ENCODE results near the gene MTSS2.

Gene MTSS2

GRCh38 chr16:70700101-70701020, 14.5 kb upstream of the MTSS2 start:
- DNase-seq (ENCODE audit: low read depth): no peak

GRCh38 chr16:70699696-70700095, 13.8 kb upstream of the MTSS2 start:
- no peak for DNase-seq (ENCODE audit: low read depth)

- DNase-seq (ENCODE audit: low read depth): no peak
These were observed 13.0 kb upstream of the MTSS2 start for GRCh38 chr16:70698901-70699300.

GRCh38 chr16:70697594-70698170, 11.8 kb upstream of the MTSS2 start:
- no peak for DNase-seq (ENCODE audit: low read depth)

DNA sequence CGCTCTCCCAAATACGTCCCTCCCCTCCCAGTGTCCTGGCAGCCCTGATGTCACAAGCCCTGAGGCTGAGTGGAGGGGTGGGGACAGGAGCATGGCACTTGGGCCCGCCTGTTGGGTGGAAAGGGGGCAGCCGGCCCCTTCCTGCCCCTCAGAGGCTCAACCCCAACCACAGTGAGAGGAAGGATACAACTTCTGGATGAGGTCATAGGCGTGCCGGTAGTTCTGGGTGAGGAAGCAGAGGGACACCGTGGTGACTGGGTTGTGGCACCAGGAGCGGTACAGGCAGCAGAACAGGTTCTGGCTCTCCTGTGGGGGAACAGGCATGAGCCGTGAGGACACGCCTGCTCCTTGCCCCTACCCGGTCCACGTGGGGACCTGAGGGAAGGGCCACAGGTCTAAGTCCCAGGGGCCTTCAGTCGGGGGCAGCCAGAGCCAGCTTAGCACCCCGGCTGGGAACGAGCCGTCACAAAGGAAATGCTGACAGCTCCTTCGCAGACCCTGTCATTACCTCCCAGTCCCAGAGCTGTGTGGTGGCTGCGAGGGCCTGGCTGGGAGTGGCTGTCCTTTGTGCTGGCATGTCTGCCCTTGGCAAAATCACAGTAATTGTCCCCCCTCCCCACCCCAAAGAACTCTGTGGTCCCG, 11.2 kb upstream of the MTSS2 start:
- DNase-seq (ENCODE audit: low read depth): no peak

DNA sequence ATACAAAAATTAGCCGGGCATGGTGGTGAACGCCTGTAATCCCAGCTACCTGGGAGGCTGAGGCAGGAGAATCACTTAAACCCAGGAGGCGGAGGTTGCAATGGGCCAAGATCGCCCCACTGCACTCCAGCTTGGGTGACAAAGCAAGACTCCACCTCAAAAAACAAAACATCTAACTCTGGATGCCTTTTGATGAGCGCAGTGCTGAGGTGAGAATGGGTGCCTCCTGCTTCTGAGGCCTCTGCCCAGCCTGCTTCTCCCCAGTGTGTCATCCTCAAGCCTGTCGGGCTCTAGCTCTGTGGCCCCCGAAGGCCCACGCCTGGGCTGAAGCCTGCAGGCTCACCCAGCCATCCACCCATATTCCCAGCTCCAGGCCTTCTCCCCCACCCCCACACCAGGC, 10.5 kb upstream of the MTSS2 start:
- no peak for DNase-seq (ENCODE audit: low read depth)

DNA sequence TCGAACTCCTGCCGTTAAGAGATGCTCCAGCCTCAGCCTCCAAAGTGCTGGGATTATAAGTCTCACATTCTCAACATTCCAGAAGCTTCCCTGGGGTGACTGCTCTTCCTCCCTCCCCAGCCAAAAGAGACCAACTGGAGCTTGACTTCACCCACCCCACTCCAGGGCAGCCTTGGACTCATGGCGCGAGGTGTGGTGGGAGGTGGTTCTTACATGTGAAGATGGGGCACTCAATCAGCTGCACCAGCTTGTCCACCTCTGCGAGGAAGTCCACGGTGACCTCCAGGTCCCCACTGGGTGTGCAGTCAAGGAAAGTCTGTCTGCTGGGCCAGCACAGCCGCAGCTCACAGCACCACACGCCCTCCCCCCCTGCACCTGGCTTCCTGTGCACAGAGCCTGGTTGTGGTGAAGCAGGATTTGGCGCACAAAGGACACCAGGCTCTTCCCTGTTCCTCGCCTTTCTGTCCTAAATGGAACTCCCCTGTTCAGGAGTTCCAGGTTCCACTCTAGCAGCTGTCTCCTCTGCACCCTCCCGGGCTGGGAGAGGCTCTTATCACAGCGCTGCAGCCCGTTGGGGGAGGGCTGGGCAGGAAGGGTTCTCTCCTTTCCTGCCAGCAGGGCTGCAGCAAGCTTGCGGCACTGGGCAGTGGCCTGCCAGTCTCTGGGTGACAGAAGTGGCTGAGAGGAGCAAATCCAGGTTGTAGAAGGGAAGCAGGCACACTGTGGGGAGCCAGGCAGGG, 9.6 kb upstream of the MTSS2 start:
- DNase-seq (ENCODE audit: low read depth): no peak

- DNase-seq (ENCODE audit: low read depth): no peak
These were observed 9.0 kb upstream of the MTSS2 start for GRCh38 chr16:70694868-70695218.

DNA sequence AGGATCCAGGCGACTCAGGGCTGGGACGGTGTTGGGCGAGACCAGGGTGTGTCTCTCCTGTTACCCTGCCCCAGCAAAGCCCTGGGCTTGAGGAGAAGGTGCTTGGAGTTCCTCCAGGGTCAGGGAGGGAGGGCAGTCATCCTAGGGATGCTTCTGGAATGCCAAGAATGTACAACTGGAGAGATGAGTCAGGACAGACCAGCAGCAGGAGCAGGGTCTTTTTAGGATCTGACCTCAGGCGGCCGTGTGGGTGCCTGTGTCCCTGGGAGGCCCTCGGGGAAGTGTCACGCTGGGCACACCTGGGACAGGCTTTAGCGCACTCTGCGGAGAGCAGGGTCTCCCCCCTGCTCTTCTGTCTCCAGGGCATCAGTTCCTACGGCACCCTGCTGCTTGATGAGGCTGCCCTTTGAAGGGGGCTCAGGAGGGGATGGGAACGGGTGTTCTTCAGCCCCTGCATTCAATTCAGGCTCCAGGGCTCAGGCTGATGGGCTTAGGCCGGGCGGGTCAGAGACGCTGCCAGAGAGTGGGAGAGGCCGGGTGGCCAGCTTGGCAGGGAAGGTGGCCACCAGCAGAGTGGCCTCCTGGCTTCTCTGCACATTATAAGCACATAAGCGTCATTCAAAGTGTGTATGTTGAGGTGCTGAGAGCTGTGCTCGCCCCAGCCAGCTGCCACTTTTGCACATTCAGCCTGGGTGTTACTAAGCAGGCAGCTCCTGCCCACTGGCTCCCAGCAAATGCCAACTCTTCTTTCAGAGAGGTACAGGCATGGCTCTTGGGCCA, 8.4 kb upstream of the MTSS2 start:
- no peak for DNase-seq (ENCODE audit: low read depth)

DNA sequence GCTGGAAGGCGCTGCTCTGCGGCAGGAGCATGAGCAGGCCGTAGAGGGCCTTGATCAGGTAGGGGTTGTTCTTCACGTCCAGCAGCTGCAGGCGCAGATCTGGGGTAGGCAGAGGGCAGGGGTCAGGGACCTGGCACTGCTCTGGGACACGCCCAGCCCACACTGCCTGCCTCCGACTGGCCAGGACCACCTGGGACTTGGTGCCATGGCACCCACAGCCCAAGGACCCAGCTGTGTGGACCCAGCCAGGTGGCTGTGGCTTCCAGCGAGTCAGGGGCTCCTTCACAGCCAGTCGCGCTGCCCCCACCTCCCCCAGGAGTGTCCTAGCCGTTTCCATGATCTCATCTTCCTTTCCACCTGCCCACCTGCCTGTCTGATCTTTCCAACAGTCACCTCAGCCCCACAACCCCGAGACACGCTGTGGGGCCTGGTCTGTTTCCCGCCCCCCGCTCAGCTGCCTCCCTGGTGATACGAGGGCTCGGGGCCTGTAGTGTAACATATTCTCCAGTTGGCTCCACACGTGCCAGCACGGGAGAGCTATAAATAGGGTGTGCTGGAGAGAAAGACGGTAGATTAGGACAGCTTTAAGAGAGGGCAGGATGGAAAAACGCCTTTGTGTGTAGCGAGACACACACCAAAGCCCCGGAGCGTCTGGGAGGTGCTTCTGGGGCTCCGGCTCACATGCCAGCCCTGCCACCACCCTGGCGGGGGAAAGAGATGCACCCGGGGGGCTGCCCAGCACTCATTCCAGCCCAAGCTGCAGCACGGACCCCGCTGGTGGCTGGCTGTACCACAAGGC, 7.2 kb upstream of the MTSS2 start:
- DNase-seq (ENCODE audit: low read depth): no peak

DNA sequence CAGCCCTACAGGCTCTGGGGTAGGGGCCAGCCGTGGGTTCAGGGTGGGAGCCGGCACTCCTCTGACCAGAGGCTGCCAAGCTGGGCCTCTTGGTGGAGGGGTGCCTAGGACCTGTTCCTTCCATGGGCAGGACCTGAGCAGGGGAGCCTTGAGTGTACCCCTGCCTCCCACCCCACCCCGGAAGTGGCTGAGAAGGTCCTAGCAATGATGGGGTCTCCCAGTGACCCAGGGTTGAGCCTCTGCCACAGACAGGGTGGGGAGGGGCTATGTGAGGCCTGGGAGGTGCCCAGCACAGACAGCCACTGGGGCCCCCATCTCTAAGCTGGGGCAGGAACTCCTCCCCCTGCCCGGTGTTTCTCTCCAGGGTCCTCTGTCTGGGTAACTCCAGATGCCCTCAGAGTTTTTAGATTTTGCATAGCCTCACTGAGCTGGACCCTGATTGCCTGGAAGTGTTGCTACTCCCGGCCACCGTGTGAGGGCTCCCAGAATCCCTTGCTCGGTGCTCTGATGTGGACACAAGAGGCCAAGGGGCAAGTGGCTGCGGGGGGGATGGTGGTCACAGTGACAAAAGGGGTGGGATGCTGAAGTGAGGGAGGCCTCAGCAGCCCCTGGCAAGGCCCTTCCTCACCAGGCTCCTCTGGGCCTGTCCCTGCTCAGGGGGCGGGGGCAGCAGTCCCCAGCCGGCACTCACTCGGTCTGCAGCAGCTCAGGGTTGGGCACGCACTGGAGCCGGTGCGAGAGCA, 6.4 kb upstream of the MTSS2 start:
- DNase-seq (ENCODE audit: low read depth): no peak

- DNase-seq (ENCODE audit: low read depth): no peak
These were observed 5.6 kb upstream of the MTSS2 start for GRCh38 chr16:70691223-70692129.

DNA sequence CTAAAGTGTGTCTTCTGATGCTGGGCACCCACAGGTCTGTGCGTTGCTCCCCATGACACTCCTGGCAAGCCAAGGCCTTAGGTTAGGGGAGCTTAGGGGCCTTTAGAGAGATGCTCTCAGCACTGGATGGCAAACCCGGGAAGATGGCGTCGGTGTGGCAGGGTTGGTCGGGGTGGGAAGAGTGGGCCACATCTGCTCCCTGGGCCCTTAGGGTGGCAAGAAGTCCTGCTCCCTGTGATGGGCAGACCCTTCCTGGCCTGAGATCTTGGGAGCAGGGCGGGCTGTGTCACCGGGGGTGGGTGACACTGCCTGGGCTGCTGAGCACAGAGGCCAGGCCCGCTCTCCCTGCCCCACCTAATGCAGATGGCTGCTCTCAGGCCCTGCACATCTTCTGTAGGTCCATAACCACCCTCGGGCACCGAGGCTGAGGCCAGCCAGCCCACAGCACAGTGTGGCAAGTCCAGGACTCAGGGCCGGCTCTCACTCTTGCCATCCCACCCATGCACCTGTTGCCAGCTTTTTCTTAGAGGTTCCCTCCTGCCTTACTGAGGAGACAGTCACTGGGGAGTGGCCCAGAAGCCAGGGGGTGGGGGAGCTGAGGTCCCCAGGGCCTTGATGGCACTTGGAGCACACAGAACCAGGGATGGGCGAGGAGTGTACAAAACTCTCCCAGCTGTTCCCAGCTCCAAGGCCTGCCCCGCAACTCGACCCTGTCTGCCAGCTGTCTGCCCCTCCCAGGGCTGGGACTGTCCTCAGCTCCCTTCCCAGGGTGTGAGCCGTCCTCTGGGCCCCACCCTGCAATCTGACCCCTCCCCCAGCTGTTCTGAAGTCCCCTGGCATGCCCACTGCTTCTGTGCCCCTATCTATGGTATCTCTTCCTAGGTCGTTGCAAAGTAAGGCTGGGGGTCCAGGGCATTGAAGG, 4.4 kb upstream of the MTSS2 start:
- no peak for DNase-seq (ENCODE audit: low read depth)

DNA sequence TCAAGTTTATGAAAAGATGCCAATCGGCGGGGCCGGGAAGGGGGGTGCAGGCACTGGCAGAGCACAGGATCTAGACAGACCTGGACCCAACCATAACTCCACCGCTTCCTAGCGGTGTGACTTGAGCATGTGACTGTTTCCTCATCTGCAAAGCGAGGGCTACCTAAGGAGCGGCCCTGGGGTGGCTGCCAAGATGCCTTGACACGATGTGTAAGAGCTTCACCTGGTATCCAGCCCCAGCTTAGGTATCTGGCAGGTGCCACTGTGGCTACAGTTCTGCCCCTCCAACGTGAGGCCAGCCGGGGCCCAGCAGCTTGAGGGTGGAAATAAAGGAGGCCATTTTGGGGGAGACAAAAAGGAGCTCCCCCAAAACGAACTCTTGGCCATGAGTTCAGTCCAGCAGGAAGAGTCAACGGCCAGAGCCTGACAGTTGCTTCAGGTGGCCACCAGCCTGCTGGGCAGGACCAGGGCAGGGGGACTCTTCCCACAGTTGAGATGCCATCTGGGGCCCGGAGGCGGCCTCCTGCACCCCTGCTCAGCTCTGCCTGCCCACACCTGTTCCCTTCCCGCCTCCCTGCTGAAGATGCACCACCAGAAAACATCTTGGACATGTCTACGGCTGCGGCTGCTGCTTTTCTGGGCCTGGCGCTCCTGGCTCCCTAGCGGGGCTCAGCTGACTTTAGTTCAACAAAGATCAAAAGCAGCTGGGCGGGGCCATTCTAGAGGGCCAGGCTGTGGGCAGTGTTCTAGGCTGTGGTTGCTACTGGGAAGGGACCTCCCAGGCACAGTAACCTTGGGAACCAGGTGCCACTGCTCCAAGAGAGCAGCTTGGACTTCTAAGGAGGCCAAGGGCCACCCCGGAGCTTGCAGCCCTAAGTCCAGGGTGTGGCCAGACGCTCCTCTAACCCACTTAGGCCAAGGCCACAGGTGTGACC, 3.4 kb upstream of the MTSS2 start:
- no peak for DNase-seq (ENCODE audit: low read depth)

DNA sequence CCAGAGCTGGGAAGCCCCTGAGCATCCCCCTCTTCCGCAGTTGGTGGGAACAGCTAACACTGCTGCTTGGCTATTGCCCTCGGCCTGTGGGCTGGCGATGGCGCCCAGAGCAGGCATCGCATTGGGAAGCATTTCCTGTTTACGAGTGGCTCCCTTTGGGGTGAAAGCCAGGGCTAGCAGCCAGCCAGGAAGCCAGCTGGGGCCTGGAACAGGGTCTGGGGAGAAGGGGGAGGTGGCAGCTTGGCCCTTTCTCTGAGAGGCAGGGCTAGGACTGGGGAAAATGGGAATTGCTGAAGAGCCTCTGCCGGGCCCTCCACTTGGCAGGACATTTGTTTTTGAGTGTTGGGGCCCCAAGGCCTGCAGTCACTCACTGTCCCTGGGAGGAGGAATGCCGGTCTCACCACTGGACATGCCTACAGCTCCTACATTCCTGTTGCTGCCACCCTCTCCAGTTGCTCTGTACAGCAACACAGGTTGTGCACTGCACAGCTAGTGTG, 2.4 kb upstream of the MTSS2 start:
- DNase-seq (ENCODE audit: low read depth): no peak

GRCh38 chr16:70687671-70688245, 1.9 kb upstream of the MTSS2 start:
- no peak for DNase-seq (ENCODE audit: low read depth)

All from activated gamma-delta T cell treated with anti-CD3 and anti-CD28 coated beads, Interleukin-2, amount 50 U/mL, for 16 hours (primary cell).